ENCODE results near the gene NUP188. TPM values are rescaled to one million over a fixed set of nuclear protein-coding genes. Genes with fewer than 3 reads are reported as not detected.

The NUP188 gene
- total RNA-seq (10 to 100 TPM; 30.3 to 31.4 TPM), polyA plus RNA-seq (ENCODE audit: insufficient read length in 2 of 2) (10 to 100 TPM; 33.7 to 43.6 TPM)
- long read RNA-seq, donor 1, full-length matches to known transcripts = 2 of 78 reads
- long read RNA-seq, donor 1, partial matches to known transcripts = 39 of 78 reads
- long read RNA-seq, donor 1, other reads (novel, unspliced or antisense) = 37 of 78 reads
- long read RNA-seq, donor 2 = 0 reads
- long read RNA-seq, donor 3, full-length matches to known transcripts = 1 of 1 reads
- long read RNA-seq, donor 3, partial matches to known transcripts = 0 of 1 reads
- long read RNA-seq, donor 3, other reads (novel, unspliced or antisense) = 0 of 1 reads
- long read RNA-seq, donor 4, partial matches to known transcripts = 15 of 62 reads
- long read RNA-seq, donor 4, other reads (novel, unspliced or antisense) = 47 of 62 reads

DNA sequence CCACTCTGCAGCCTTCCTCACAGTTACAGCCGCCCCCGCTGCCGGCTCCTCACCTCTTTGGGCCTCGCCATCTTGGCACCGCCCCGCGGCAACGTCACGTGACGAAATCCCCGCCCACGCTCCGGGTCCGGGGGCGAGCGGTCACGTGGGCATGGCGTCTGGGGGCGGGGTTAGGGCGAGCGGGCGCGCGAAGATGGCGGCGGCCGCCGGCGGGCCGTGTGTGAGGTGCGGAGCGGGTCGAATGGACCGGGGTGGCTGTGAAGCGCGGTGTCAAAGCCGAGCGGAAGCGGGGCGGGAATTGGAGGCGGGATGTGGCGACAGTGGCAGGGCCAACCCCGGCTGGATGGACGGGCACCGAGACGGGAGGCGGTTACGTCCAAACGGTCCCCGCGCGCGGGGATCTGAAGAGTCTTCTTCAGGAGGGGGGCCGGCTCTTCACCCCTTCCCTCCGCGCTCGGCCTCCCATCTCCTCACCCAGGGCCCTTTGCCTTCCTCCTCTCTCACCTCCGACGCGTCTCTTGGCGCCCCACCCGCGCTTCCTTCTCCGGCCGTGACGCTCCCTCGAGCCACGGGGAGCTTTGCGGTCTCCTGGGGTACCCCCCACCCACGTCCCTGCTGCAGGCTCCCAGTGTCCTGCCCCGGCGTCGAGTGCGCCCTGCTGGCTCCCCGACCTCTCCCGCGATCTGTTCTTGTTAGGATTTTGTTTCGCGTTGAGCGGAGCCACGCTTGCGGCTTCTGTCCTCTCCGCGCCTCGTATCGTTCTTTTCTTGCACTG is at the start of gene NUP188, which contains the start of gene DOLK:
Gene NUP188 (plus strand): TSS at position 173 of the 775 bp plus-strand sequence. CDS start 21 bp downstream, at position 194.
Gene DOLK (minus strand): TSS at position 77 of the 775 bp plus-strand sequence. CDS start 300 bp downstream, outside the sequence.
- H3K27ac ChIP-seq (ENCODE audit: low read depth, low read length) = peak within 1 kb of the TSS; percentile 90
- peaks cover 29% of the 10 kb centered on the region for H3K4me1 ChIP-seq (ENCODE audit: control insufficient read depth, insufficient read depth, low read length)
- H3K9me3 ChIP-seq (ENCODE audit: control insufficient read depth, insufficient read depth, low read length) = no peaks in the 10 kb centered on the region
- peaks cover 50% of the 10 kb centered on the region for H3K36me3 ChIP-seq (ENCODE audit: control insufficient read depth, insufficient read depth, low read length)
- DNase-seq (ENCODE audit: low read depth in 4 of 6, low spot score in 6 of 6) = peak; percentile 87 to 98 (median 94)
- H3K4me3 ChIP-seq (ENCODE audit: low read depth, low read length) = peak within 1 kb of the TSS; percentile 89
- WGBS (ENCODE audit: insufficient coverage) = 0% methylated on average over 84 of the region's 86 CpGs
- no peaks in the 10 kb centered on the region for H3K27me3 ChIP-seq (ENCODE audit: control insufficient read depth, insufficient read depth, low read length)

DNA sequence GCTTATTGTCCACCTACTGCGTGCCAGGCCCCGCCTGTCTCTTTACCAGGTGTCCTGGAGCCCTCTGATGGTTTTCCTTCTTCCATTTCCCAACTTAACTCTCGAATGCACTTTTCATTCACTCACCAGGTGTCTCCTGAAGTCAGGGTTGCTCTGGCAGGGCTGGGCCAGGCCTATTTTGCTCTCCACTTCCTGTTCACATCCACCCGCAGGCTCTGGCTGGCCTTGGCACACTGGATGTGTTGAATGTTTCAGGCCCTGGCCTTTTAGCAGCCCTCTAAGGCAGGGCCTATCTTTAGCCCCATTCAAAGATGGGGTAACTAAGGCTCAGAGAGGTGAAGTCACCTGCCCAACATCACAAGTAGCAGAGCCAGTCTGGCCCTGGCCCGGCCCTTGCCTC is 49.1 kb upstream of the NUP188 start:
- no peaks in the 10 kb centered on the region for H3K27me3 ChIP-seq (ENCODE audit: control insufficient read depth, insufficient read depth, low read length)
- no peaks in the 10 kb centered on the region for H3K9me3 ChIP-seq (ENCODE audit: control insufficient read depth, insufficient read depth, low read length)
- peaks cover 54% of the 10 kb centered on the region for H3K36me3 ChIP-seq (ENCODE audit: control insufficient read depth, insufficient read depth, low read length)
- H3K4me1 ChIP-seq (ENCODE audit: control insufficient read depth, insufficient read depth, low read length) = peaks cover 23% of the 10 kb centered on the region
- WGBS (ENCODE audit: insufficient coverage) = 94% methylated on average over 4 of the region's 5 CpGs
- no peak for DNase-seq (ENCODE audit: low read depth in 4 of 6, low spot score in 6 of 6)
- no peak overlapping the region for H3K27ac ChIP-seq (ENCODE audit: low read depth, low read length)
- H3K4me3 ChIP-seq (ENCODE audit: low read depth, low read length) = no peak overlapping the region

- Histone ChIP-seq H3K4me1 (ENCODE audit: control insufficient read depth, insufficient read depth, low read length) (peaks cover 22% of the 10 kb centered on the region), H3K27me3 (ENCODE audit: control insufficient read depth, insufficient read depth, low read length) (no peaks in the 10 kb centered on the region), H3K36me3 (ENCODE audit: control insufficient read depth, insufficient read depth, low read length) (peaks cover 53% of the 10 kb centered on the region), H3K27ac (ENCODE audit: low read depth, low read length) (no peak overlapping the region), H3K9me3 (ENCODE audit: control insufficient read depth, insufficient read depth, low read length) (no peaks in the 10 kb centered on the region), H3K4me3 (ENCODE audit: low read depth, low read length) (no peak overlapping the region)
- no peak for DNase-seq (ENCODE audit: low read depth in 4 of 6, low spot score in 6 of 6)
- 82% methylated on average over 10 of the region's 18 CpGs for WGBS (ENCODE audit: insufficient coverage)
These were observed 48.5 kb upstream of the NUP188 start for GRCh38 chr9:128898845-128899565.

DNA sequence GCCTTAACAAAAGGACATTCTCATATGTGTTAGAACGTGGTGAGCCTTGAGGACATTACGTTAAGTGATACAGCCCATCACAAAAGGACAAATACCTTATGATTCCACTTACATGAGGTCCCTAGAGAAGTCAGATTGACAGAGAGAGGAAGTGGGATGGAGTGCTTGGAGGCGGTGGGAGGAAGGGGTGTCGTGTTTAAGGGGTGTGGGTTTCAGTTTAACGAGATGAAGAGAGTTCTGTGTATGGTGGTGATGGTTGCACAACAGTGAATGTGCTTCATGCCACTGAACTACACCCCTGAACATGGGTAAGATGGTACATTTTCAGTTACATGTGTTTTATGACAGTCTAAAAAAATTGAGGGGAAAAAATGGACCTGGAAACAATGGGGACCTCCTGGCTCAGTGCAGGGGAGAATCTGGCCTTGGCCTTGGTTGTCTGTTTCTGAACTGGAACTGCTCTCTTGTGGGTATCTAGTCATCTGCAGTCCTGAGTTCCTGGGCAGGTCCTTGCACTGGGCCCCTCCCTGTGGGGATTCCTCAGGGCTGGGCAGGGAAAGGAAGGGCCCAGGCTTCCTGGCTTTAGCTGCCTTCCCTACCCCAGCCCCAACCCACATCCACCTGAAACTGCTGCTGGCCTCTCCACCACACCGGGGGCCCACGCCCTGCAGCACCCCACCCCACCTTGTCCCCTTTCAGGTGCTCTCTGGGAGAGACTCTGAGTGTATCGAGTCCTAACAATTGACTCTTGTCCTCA is 47.8 kb upstream of the NUP188 start:
- 69% methylated on average over 4 of the region's 8 CpGs for WGBS (ENCODE audit: insufficient coverage)
- DNase-seq (ENCODE audit: low read depth in 4 of 6, low spot score in 6 of 6) = no peak
- H3K36me3 ChIP-seq (ENCODE audit: control insufficient read depth, insufficient read depth, low read length) = peaks cover 53% of the 10 kb centered on the region
- H3K4me1 ChIP-seq (ENCODE audit: control insufficient read depth, insufficient read depth, low read length) = peaks cover 22% of the 10 kb centered on the region
- H3K27me3 ChIP-seq (ENCODE audit: control insufficient read depth, insufficient read depth, low read length) = no peaks in the 10 kb centered on the region
- H3K4me3 ChIP-seq (ENCODE audit: low read depth, low read length) = no peak overlapping the region
- H3K27ac ChIP-seq (ENCODE audit: low read depth, low read length) = no peak overlapping the region
- H3K9me3 ChIP-seq (ENCODE audit: control insufficient read depth, insufficient read depth, low read length) = no peaks in the 10 kb centered on the region

- Histone ChIP-seq H3K4me1 (ENCODE audit: control insufficient read depth, insufficient read depth, low read length) (peaks cover 18% of the 10 kb centered on the region), H3K9me3 (ENCODE audit: control insufficient read depth, insufficient read depth, low read length) (no peaks in the 10 kb centered on the region), H3K36me3 (ENCODE audit: control insufficient read depth, insufficient read depth, low read length) (peaks cover 47% of the 10 kb centered on the region), H3K27me3 (ENCODE audit: control insufficient read depth, insufficient read depth, low read length) (no peaks in the 10 kb centered on the region), H3K4me3 (ENCODE audit: low read depth, low read length) (no peak overlapping the region), H3K27ac (ENCODE audit: low read depth, low read length) (no peak overlapping the region)
- WGBS (ENCODE audit: insufficient coverage) = 99% methylated on average over 6 of the region's 7 CpGs
- DNase-seq (ENCODE audit: low read depth in 4 of 6, low spot score in 6 of 6) = no peak
These were observed 46.1 kb upstream of the NUP188 start for GRCh38 chr9:128901379-128901778.

GRCh38 chr9:128901822-128902221 is 45.7 kb upstream of the NUP188 start:
- H3K4me3 ChIP-seq (ENCODE audit: low read depth, low read length) = no peak overlapping the region
- H3K36me3 ChIP-seq (ENCODE audit: control insufficient read depth, insufficient read depth, low read length) = peaks cover 51% of the 10 kb centered on the region
- H3K9me3 ChIP-seq (ENCODE audit: control insufficient read depth, insufficient read depth, low read length) = no peaks in the 10 kb centered on the region
- peaks cover 18% of the 10 kb centered on the region for H3K4me1 ChIP-seq (ENCODE audit: control insufficient read depth, insufficient read depth, low read length)
- DNase-seq (ENCODE audit: low read depth in 4 of 6, low spot score in 6 of 6) = no peak
- H3K27me3 ChIP-seq (ENCODE audit: control insufficient read depth, insufficient read depth, low read length) = no peaks in the 10 kb centered on the region
- H3K27ac ChIP-seq (ENCODE audit: low read depth, low read length) = no peak overlapping the region
- 97% methylated on average over 5 of the region's 5 CpGs for WGBS (ENCODE audit: insufficient coverage)

DNA sequence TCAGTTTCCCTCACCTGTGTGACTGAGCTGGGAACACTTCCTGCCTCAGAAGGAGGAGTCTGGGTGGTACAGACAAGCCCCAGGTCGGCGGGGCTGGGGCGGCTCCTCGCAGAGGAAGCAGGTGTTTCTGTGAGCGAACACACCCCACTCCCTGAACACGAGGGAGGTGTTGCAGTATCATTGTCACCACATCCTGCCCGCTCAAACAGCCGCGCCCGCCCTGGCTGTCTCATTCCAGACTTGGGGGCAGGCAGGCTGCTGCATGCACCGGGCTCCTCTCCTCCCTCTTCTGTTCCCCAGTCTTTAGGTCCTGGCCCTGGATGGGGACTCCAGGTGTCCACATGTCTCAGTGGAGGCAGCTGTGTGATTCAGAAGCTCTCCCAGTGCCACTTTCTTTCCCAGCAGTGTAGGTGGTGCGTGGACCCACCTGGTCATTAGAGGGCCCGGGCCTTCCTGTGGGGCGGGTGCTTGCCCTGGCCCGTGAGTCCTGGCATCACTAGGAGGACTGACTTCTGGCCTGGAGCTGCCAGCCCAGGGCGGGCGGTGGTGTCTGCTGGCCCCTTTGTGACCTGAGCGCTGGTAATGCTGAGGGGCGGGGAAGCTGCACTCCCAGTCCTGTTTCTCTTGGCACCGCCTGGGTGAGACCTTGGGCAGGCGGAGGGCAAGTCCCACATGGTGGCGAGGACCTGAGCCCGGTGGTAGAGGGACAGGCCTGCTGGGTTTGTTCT is 45.0 kb upstream of the NUP188 start:
- no peak overlapping the region for H3K27ac ChIP-seq (ENCODE audit: low read depth, low read length)

GRCh38 chr9:128903079-128903461 is 44.4 kb upstream of the NUP188 start:
- 100% methylated on average over 1 of the region's 2 CpGs for WGBS (ENCODE audit: insufficient coverage)

More for the DNA sequence above, 45.0 kb upstream of the NUP188 start:
- peaks cover 52% of the 10 kb centered on the region for H3K36me3 ChIP-seq (ENCODE audit: control insufficient read depth, insufficient read depth, low read length)
- no peaks in the 10 kb centered on the region for H3K27me3 ChIP-seq (ENCODE audit: control insufficient read depth, insufficient read depth, low read length)
- peaks cover 18% of the 10 kb centered on the region for H3K4me1 ChIP-seq (ENCODE audit: control insufficient read depth, insufficient read depth, low read length)
- H3K4me3 ChIP-seq (ENCODE audit: low read depth, low read length) = no peak overlapping the region
- no peak for DNase-seq (ENCODE audit: low read depth in 4 of 6, low spot score in 6 of 6)
- 91% methylated on average over 23 of the region's 23 CpGs for WGBS (ENCODE audit: insufficient coverage)
- no peaks in the 10 kb centered on the region for H3K9me3 ChIP-seq (ENCODE audit: control insufficient read depth, insufficient read depth, low read length)

More at GRCh38 chr9:128903079-128903461, 44.4 kb upstream of the NUP188 start:
- Histone ChIP-seq H3K27ac (ENCODE audit: low read depth, low read length) (no peak overlapping the region), H3K9me3 (ENCODE audit: control insufficient read depth, insufficient read depth, low read length) (no peaks in the 10 kb centered on the region), H3K4me1 (ENCODE audit: control insufficient read depth, insufficient read depth, low read length) (peaks cover 18% of the 10 kb centered on the region), H3K4me3 (ENCODE audit: low read depth, low read length) (no peak overlapping the region), H3K27me3 (ENCODE audit: control insufficient read depth, insufficient read depth, low read length) (no peaks in the 10 kb centered on the region), H3K36me3 (ENCODE audit: control insufficient read depth, insufficient read depth, low read length) (peaks cover 56% of the 10 kb centered on the region)
- no peak for DNase-seq (ENCODE audit: low read depth in 4 of 6, low spot score in 6 of 6)
